NB4 (cell line): ENCODE results near the gene PTPN2.

Experiments used
- DNase-seq: peaks from one replicate; pipeline ENCODE4 v3.0.0; 2010; ENCODE audit warnings: low read depth
- H3K4me3 ChIP-seq: one replicate; pipeline ENCODE4 v1.5.1; 2011; ENCODE audit warnings: mild to moderate bottlenecking, low read depth, low read length, moderate library complexity
- CTCF ChIP-seq: IDR thresholded peaks from one replicate; pipeline ENCODE4 v1.5.1; 2012; ENCODE audit warnings: low read depth, low read length
- MAX ChIP-seq: IDR thresholded peaks from 2 replicates; pipeline ENCODE4 v1.6.1; 2011; ENCODE audit warnings: low read depth, low read length
- MYC ChIP-seq: IDR thresholded peaks from 2 replicates; pipeline ENCODE4 v1.6.1; 2011; ENCODE audit warnings: low read depth, low read length
- POLR2A ChIP-seq: IDR thresholded peaks from 2 replicates; pipeline ENCODE4 v1.6.1; 2011; ENCODE audit warnings: mild to moderate bottlenecking; ENCODE audit not compliant: insufficient read length; ENCODE audit errors: extremely low read depth

PTPN2 gene

GRCh38 chr18:12773369-12773768, 110.7 kb downstream of the PTPN2 start:
- no peak for TF ChIP-seq MYC
- no peak for TF ChIP-seq MAX
- TF ChIP-seq CTCF = no peak
- no peak overlapping the region for H3K4me3 ChIP-seq
- no peak for DNase-seq

GRCh38 chr18:12772111-12772510, 111.9 kb downstream of the PTPN2 start:
- no peak for DNase-seq
- no peak overlapping the region for H3K4me3 ChIP-seq
- TF ChIP-seq MAX (no peak), POLR2A (no peak), MYC (no peak), CTCF (no peak)

- DNase-seq = no peak
- no peak overlapping the region for H3K4me3 ChIP-seq
These were observed 113.4 kb downstream of the PTPN2 start for GRCh38 chr18:12770469-12771219.

GRCh38 chr18:12769644-12770440, 114.2 kb downstream of the PTPN2 start:
- TF ChIP-seq POLR2A (no peak), MYC (no peak), MAX (no peak), CTCF (no peak)
- no peak for DNase-seq
- no peak overlapping the region for H3K4me3 ChIP-seq

More at GRCh38 chr18:12770469-12771219, 113.4 kb downstream of the PTPN2 start:
- TF ChIP-seq MAX (no peak), MYC (no peak), POLR2A (no peak)

- TF ChIP-seq MAX (no peak), CTCF (no peak), POLR2A (no peak), MYC (no peak)
- no peak for DNase-seq
- no peak overlapping the region for H3K4me3 ChIP-seq
These were observed 114.9 kb downstream of the PTPN2 start for GRCh38 chr18:12769136-12769535.

GRCh38 chr18:12768625-12769024, 115.4 kb downstream of the PTPN2 start:
- H3K4me3 ChIP-seq = no peak overlapping the region
- no peak for DNase-seq
- TF ChIP-seq CTCF (no peak), POLR2A (no peak), MAX (no peak), MYC (no peak)
